GM18498 (cell line): ENCODE results near the gene DAO.

Source experiments
- ATAC-seq: cut with Tn5 transposase; IDR thresholded peaks from one replicate; pipeline ENCODE4 v1.9.1; 2021; ENCODE audit warnings: mild to moderate bottlenecking, moderate library complexity; ENCODE audit not compliant: unreplicated experiment

Gene DAO

DNA sequence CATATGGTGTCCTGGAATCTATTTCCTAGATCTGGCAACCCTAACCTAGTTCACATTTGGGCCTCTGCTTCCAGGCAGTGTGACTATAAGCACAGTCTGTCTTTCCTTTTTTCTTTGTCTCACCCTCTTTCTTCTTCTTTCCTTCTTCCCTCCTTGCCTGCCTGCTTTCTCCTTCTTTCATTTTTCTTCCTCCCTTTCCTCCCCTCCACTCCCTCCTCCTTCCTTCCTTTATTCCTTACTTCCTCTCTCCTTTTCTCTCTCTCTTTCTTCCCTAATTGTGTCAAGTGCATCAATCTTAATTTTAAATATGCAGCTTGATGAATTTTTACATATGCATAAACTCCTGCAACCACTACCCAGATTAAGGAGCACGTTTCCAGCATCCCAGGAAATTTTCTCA, 4.6 kb upstream of the DAO start:
- no peak for ATAC-seq

DNA sequence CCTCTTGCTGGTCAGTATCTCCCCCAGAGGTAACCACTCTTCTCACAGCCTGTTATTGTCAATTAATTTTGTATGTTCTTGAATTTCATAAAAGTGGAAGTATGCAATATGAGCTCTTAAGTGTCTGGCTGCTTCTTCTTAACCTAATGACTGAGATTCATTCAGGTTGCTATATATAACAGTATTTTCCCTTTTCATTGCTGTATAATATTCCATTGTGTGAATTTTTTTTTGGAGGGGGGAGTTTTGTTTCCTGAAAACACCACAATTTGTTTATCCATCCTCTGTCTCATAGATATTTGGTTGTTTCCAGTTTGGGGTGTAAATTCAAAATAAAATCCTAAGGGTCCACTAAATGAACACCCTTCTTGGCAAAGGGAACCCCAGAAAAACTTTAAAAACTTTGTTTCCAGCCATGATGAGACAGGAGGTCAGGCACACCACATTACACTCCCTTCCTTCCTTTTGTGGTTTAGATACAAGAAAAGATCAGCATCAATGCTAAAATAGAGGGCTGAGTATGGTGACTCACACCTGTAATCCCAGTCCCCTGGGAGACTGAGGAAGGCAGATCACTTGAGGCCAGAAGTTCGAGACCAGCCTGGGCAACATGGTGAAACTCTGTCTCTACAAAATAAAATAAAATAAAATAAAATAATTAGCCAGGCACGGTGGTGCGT, 4.1 kb upstream of the DAO start:
- ATAC-seq: no peak

GRCh38 chr12:108876550-108876949, 3.3 kb upstream of the DAO start:
- ATAC-seq: no peak

GRCh38 chr12:108881953-108882352, 2.1 kb downstream of the DAO start:
- ATAC-seq: no peak

- no peak for ATAC-seq
Observed at GRCh38 chr12:108884116-108885012, 4.5 kb downstream of the DAO start.

GRCh38 chr12:108886873-108887629, 7.2 kb downstream of the DAO start:
- ATAC-seq: no peak

DNA sequence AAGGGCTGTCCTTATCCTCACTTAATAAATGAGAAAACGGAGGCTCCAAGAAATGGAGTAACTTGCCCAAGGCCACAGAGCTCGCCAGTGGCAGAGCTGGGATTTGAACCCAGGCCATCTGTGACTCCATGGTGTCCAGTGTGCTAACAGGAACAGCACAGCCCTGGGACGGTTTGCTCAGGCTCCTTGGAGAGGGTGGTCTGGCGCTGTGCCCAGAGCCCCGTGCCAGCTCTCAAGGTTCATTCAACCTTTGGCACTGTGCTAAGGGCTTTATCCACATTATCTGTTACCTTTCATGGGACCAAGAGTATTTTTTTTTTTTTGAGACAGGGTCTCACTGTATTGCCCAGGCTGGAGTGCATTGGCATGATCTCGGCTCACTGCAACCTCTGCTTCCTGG, 8.1 kb downstream of the DAO start:
- ATAC-seq: no peak

DNA sequence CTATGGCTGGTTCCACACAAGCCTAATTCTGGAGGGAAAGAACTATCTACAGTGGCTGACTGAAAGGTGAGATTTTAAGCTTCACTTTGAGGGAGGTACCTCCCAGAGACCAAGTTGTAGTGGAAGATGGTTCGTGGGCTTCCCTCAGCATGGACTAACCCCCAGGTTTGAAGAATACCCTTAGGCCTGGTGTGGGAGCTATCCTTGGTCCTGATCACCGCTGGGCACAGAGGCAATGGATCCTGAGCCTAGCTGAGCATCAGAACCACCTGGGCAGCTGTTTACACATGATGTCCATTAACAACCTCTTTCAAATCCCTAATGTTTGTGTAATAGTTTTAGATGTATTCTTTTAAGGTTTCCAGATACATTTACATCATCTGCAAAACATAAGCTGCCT, 10.3 kb downstream of the DAO start:
- no peak for ATAC-seq

DNA sequence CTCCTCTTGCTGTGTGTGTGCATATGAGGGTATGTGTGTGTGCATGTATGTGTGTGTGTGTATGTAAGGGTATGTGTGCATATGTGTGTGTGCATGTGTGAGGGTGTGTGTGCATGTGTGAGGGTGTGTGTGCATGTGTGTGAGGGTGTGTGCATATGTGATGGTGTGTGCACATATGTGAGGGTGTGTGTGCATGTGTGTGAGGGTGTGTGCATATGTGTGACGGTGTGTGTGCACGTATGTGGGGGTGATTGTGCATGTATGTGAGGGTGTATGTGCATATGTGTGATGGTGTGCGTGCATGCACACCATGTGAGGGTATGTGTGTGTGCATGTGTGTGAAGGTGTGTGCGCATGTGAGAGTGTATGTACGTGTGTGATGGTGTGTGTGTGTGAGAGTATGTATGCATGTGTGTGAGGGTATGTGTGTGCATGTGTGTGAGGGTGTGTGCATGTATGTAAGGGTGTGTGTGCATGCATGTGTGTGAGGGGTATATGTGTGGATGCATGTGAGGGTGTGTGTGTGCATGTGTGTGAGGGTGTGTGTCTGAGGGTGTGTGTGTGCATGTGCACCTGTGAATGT, 15.4 kb downstream of the DAO start:
- no peak for ATAC-seq

DNA sequence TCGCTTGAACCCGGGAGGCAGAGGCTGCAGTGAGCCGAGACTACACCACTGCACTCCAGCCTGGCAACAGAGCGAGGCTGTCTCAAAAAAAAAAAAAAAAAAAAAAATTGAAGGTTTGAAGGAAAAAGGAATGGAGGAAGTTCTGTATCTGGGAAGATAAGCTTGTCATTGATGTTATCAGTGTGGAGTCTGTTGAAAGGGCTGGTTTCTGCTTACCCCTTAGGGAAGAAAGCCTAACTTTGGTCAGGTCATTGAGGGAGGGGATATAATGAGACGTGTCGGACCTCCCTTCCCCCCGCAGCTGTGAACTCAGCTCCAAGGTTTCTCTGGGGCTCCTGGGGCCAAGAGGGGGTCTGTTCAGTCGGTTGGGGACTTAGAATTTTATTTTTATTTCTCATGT, 16.4 kb downstream of the DAO start:
- no peak for ATAC-seq

- ATAC-seq: no peak
Observed at GRCh38 chr12:108896817-108897216, 16.9 kb downstream of the DAO start.

DNA sequence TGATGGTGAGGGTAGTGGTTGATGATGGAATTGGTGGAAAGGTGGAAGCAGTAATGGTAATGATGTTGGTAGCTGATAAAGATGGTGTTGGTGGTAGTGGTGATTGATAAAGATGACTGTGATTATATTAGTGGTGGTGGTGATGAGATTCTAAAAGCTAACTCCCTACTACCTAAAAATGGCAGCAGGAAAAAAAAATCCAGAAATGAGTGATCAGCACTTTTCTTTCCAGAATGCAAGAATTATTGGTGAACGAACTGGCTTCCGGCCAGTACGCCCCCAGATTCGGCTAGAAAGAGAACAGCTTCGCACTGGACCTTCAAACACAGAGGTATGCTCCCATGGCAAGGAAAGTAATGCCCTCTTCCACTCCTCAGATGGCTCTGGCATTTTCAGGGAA, 19.3 kb downstream of the DAO start:
- ATAC-seq: no peak

GRCh38 chr12:108905725-108906124, 25.8 kb downstream of the DAO start:
- ATAC-seq: no peak

- no peak for ATAC-seq
Observed at GRCh38 chr12:108906971-108907370, 27.1 kb downstream of the DAO start.

DNA sequence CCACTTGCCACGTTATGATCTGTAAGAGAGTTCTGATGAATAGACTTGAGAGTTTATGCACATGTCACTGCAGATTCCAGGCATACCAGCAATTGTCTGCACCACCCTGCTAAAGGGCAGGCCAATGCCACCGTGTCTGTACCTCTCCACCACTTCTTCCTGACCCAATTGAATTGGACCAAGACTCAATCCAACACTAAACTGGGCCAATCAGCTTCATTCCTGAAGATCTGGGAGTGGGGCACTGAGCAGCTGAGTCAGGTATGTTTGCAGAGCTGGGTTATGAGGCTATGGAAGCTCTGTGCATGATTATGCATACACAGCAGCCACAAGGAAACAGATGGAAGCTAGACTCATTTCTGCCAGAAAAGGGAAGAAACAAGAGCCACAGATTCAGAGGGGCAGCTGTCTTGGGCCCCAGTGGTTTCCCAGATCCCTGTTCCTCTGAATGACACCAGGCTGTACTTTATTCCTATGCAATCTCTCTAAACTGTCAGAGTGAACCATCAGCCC, 28.0 kb downstream of the DAO start:
- no peak for ATAC-seq

GRCh38 chr12:108910336-108910735, 30.4 kb downstream of the DAO start:
- no peak for ATAC-seq

DNA sequence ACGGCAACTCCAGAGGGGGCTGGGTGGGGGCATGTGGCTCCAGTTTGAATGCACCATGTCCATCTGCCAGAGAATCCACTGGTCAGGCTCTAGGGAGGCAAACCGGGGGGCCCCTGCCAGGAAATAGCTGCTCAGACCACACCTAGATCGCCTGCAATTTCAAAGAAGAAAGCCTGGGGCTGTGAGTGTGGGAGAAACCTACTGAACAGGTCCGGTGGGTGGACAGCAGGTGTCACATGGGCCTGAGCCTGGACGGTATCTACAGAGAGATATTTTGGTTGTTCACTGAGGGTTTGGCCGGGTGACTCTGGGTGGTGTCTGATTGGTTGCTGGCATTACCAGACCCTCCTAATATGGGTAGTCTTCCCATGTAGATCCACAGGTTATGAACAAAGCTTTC, 32.0 kb downstream of the DAO start:
- ATAC-seq: no peak

GRCh38 chr12:108912361-108912760, 32.5 kb downstream of the DAO start:
- ATAC-seq: no peak

DNA sequence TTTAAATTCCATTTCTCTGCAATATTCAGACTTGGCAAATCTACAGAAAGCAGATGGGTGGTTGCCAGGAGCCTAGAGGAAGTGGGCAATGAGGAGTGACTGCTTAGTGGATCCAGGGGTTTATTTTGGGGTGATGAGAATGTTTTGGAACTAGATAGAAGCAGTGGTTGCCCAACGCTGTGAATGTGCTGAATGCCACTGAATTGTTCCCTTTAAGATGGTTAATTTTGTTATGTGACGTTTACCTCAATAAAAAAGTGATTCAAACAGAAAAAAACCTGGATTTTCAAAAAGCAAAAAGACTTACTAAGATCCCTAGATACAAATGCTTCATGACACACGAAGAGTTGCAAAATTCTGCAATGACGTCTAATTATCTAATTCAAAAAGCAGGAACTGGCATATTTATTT, 34.2 kb downstream of the DAO start:
- no peak for ATAC-seq

DNA sequence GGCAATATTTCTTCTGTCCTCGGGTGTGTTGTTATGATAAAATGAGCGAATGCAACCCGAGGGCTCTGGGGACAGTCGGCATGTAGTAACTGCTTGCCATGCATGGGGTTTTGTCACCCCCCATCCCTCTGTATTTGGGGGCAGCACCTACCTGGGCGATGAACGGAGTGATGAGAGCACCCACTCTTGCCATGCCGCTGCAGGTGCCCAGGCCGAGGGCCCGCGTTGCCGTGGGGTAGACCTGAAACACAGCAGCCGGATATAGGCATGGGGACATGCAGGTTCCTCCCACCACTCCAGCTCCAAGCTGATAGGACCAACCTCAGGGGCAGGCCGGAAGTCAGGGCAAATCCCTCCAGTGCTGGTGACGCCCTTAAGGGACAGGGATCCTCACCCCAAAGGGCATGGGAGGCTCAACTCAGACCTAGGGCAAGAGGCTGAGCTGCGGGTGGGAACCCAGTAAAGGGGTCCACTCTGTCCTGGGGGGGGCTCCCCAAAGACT, 35.8 kb downstream of the DAO start:
- no peak for ATAC-seq

DNA sequence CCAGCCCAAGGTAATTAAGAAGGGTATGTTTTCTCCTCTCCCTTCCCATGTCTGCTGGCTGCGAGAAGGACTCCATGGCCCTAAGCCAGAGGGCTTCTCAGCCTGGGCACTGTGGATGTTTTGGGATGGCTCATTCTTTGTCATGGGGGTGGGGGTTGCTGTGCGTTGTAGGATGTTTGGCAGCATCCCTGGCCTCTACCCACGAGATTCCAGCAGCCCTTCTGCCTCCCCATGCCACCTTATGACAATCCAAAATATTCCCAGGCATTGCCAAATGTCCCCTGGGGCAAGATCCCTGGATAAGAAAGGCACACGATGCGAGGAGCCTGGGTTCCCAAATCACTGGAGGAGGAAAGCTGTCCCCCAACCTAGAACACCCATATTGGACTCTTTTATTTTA, 36.4 kb downstream of the DAO start:
- ATAC-seq: no peak
